H1 (cell line): Measurements from ENCODE around the gene MIF.

Experiments used
- BRCA1 ChIP-seq: IDR thresholded peaks from 2 replicates; pipeline ENCODE4 v1.6.1; 2012; ENCODE audit warnings: low read depth, low read length, improper control_type of control experiment
- CTCF ChIP-seq, 3 experiments: IDR thresholded peaks; 1 replicate in 2 of 3; 2 replicates in 1 of 3; pipeline versions ENCODE4 v1.5.1 to v1.6.1; 2011; ENCODE audit warnings: low read length in 3 of 3, mild to moderate bottlenecking in 3 of 3, inconsistent platforms in 2 of 3, low read depth in 1 of 3, moderate library complexity in 1 of 3; ENCODE audit not compliant: insufficient read depth in 1 of 3; ENCODE audit errors: control extremely low read depth in 1 of 3
- EP300 ChIP-seq, 2 experiments: IDR thresholded peaks; 1 replicate in 1 of 2; 2 replicates in 1 of 2; pipeline ENCODE4 v1.6.1; 2011 to 2012; ENCODE audit warnings: low read depth in 2 of 2, low read length in 2 of 2, mild to moderate bottlenecking in 2 of 2, borderline replicate concordance in 1 of 2, inconsistent platforms in 1 of 2, moderate library complexity in 1 of 2
- EZH2 ChIP-seq: fragments of 200-600 bp; sonication (generic); IDR thresholded peaks from 2 replicates; pipeline ENCODE4 v1.7.1; 2012; ENCODE audit warnings: low read depth, mild to moderate bottlenecking, moderate library complexity, low read length, inconsistent platforms; ENCODE audit not compliant: severe bottlenecking
- RAD21 ChIP-seq, 2 experiments: IDR thresholded peaks in 1 of 2; conservative IDR thresholded peaks in 1 of 2; 2 replicates each; pipeline ENCODE4 v1.6.1; 2011; ENCODE audit warnings: low read depth in 2 of 2, low read length in 2 of 2, improper control_type of control experiment in 1 of 2, inconsistent platforms in 1 of 2, mild to moderate bottlenecking in 1 of 2, moderate library complexity in 1 of 2
- RFX5 ChIP-seq: IDR thresholded peaks from 2 replicates; pipeline ENCODE4 v1.6.1; 2011; ENCODE audit warnings: low read depth, low read length, improper control_type of control experiment, borderline replicate concordance
- RNF2 ChIP-seq: fragments of 200-900, 300-1000 bp; sonication (generic); IDR thresholded peaks from 2 replicates; pipeline ENCODE4 v1.7.1; 2016; ENCODE audit warnings: borderline replicate concordance, low read depth, mild to moderate bottlenecking, antibody characterized with exemption, low read length; ENCODE audit not compliant: poor library complexity, severe bottlenecking; ENCODE audit errors: missing control alignments
- SIX5 ChIP-seq: IDR thresholded peaks from 2 replicates; pipeline ENCODE4 v1.6.1; 2011; ENCODE audit warnings: mild to moderate bottlenecking, low read depth, low read length
- SUZ12 ChIP-seq: fragments of 200-600 bp; sonication (generic); IDR thresholded peaks from 2 replicates; pipeline ENCODE4 v1.6.1; 2012; ENCODE audit warnings: mild to moderate bottlenecking, inconsistent platforms, low read length, moderate library complexity, mixed read lengths
- TBP ChIP-seq: IDR thresholded peaks from 2 replicates; pipeline ENCODE4 v1.6.1; 2011; ENCODE audit warnings: low read depth, low read length, improper control_type of control experiment
- ZNF274 ChIP-seq: IDR thresholded peaks from 2 replicates; pipeline ENCODE4 v1.7.0; 2012; ENCODE audit warnings: low read length, borderline replicate concordance; ENCODE audit errors: extremely low read depth

DNA sequence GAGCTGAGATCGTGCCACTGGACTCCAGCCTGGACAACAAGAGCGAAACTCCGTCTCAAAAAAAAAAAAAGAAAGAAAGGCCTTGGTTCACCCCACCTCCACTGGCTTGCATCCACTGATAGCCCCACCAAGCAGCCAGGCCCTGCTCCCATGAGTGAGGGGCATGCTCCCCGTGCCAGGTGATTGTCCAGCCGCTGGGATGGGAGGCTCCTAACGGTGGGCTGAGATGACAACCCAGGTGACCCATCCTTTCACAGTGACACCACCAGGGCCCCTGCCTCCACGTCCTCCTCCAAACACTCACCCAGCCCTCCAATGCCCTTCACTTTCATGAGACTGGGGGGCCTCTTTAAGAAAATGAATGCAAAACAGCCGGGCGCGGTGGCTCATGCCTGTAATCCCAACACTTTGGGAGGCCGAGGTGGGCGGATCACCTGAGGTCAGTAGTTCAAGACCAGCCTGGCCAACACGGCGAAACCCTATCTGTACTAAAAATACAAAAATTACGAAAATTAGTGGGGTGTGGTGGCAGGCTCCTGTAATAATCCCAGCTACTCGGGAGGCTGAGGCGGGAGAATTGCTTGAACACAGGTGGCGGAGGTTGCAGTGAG, 46.8 kb upstream of the MIF start:
- TF ChIP-seq RAD21 (IDR thresholded peaks at IDR 0.05 in 1 of 2, conservative IDR thresholded peaks at IDR 0.05 in 1 of 2; ENCODE audit: low read depth in 2 of 2, low read length in 2 of 2): no peak
- TF ChIP-seq EZH2: no peak
- TF ChIP-seq BRCA1: no peak
- no peak for TF ChIP-seq CTCF (IDR thresholded peaks at IDR 0.05; ENCODE audit: control extremely low read depth in 1 of 3, insufficient read depth in 1 of 3, low read depth in 1 of 3, low read length in 3 of 3)
- TF ChIP-seq SIX5: no peak
- TF ChIP-seq EP300 (IDR thresholded peaks at IDR 0.05; ENCODE audit: borderline replicate concordance in 1 of 2, low read depth in 2 of 2, low read length in 2 of 2): no peak
- TF ChIP-seq SUZ12: no peak
- TF ChIP-seq ZNF274: no peak
- no peak for TF ChIP-seq RNF2
- no peak for TF ChIP-seq TBP
- TF ChIP-seq RFX5: no peak
